OCI-LY7 (cell line): ENCODE data around the gene KDM4D. TPM values are rescaled to one million over a fixed set of nuclear protein-coding genes. Genes with fewer than 3 reads are reported as not detected.
"Not testable (repeated sequence)": the region's sequence is repeated elsewhere in the genome, so short reads cannot be mapped to it uniquely, and the experiment has no call there.

Source experiments
- BruUV-seq: library from RNA; stranded (reverse); fragments of 400-500 nt; replicated peaks from 2 replicates; lab custom pipeline; 2021; lab: Mats Ljungman, UMichigan
- CTCF ChIA-PET: fragments of 300-600 bp; sonication (Branson Sonifier 250); formaldehyde crosslinking; loops from one replicate; lab custom pipeline; 2022; ENCODE audit warnings: antibody characterized with exemption; ENCODE audit not compliant: unreplicated experiment; lab: Charles Lee
- POLR2A ChIA-PET: fragments of 300-600 bp; sonication (Branson Sonifier 250); formaldehyde crosslinking; loops from one replicate; lab custom pipeline; 2022; ENCODE audit warnings: antibody characterized with exemption; lab: Charles Lee
- DNase-seq: peaks from one replicate; pipeline ENCODE4 v3.0.0-alpha.2; 2015; ENCODE audit warnings: low spot score
- H2AFZ ChIP-seq: fragments of 200-600 bp; sonication (generic), shearing (Covaris generic); 2 replicates; pipeline ENCODE4 v1.6.1; 2014; ENCODE audit warnings: mild to moderate bottlenecking, antibody characterized with exemption, low read length, moderate library complexity
- H3K27ac ChIP-seq: fragments of 200-600 bp; sonication (generic); 2 replicates; pipeline ENCODE4 v1.5.1; 2014; ENCODE audit warnings: mixed run types, low read depth, mild to moderate bottlenecking, moderate library complexity, low read length, inconsistent platforms; ENCODE audit not compliant: poor library complexity, severe bottlenecking
- H3K36me3 ChIP-seq: fragments of 200-600 bp; sonication (generic); 2 replicates; pipeline ENCODE4 v1.6.1; 2014; ENCODE audit warnings: mild to moderate bottlenecking, antibody characterized with exemption, low read length, moderate library complexity, mixed read lengths; ENCODE audit not compliant: insufficient read depth
- H3K4me1 ChIP-seq: fragments of 200-600 bp; sonication (generic); 2 replicates; pipeline ENCODE4 v1.5.1; 2014; ENCODE audit warnings: mild to moderate bottlenecking, low read length; ENCODE audit not compliant: insufficient read depth, poor library complexity, severe bottlenecking
- H3K4me2 ChIP-seq: fragments of 200-600 bp; sonication (generic); 2 replicates; pipeline ENCODE4 v1.6.1; 2014; ENCODE audit warnings: mild to moderate bottlenecking, low read length
- H3K4me3 ChIP-seq: fragments of 200-600 bp; sonication (generic); 2 replicates; pipeline ENCODE4 v1.5.1; 2014; ENCODE audit warnings: mild to moderate bottlenecking, low read depth, low read length; ENCODE audit not compliant: poor library complexity, severe bottlenecking
- H3K79me2 ChIP-seq: fragments of 200-600 bp; sonication (generic); 2 replicates; pipeline ENCODE4 v1.6.1; 2016; ENCODE audit warnings: low read depth, mild to moderate bottlenecking, low read length, moderate library complexity, mixed read lengths; ENCODE audit not compliant: insufficient read depth
- H3K9me2 ChIP-seq: fragments of 200-600 bp; sonication (generic); 2 replicates; pipeline ENCODE4 v1.6.1; 2016; ENCODE audit warnings: mild to moderate bottlenecking, low read length, mixed read lengths; ENCODE audit not compliant: insufficient read depth
- H3K9me3 ChIP-seq: fragments of 200-600 bp; sonication (generic); 2 replicates; pipeline ENCODE4 v1.6.1; 2014; ENCODE audit warnings: mild to moderate bottlenecking, mixed run types, low read length, mixed read lengths
- H4K20me1 ChIP-seq: fragments of 200-600 bp; sonication (generic); 2 replicates; pipeline ENCODE4 v1.6.1; 2014; ENCODE audit warnings: mild to moderate bottlenecking, antibody characterized with exemption, low read length, moderate library complexity, mixed read lengths; ENCODE audit not compliant: insufficient read depth
- CTCF ChIP-seq: fragments of 200-600 bp; sonication (generic); conservative IDR thresholded peaks from 2 replicates; pipeline ENCODE4 v1.5.1; 2014; ENCODE audit warnings: mild to moderate bottlenecking, antibody characterized with exemption, low read length, moderate library complexity, mixed read lengths
- EZH2phosphoT487 ChIP-seq: fragments of 200-600 bp; sonication (generic); IDR thresholded peaks from 2 replicates; pipeline ENCODE4 v1.6.1; 2018; ENCODE audit warnings: low read depth, borderline replicate concordance, mild to moderate bottlenecking, mixed run types, antibody characterized with exemption, low read length, moderate library complexity, mixed read lengths
- intact Hi-C: fragments of 100-400 bp; cut with micrococcal nuclease; formaldehyde crosslinking; loops from one replicate; pipeline ENCODE4 v1.10.0; 2022; ENCODE audit not compliant: unreplicated experiment
- total RNA-seq, 2 experiments: library from RNA; depleted of rRNA in 1 of 2; stranded (reverse); fragments of >200 nt in 1 of 2; shearing (Covaris generic) in 1 of 2; gene quantifications; 2 replicates each; pipeline ENCODE4 v1.2.3, GENCODE V29; 2014 to 2022

KDM4D gene
- total RNA-seq, 2 experiments from 2014 or later: 1.0 to 1.6 TPM

- Histone ChIP-seq H3K79me2 (no peaks in the 10 kb centered on the region), H3K9me2 (no peaks in the 10 kb centered on the region), H4K20me1 (no peaks in the 10 kb centered on the region), H3K4me2 (no peak overlapping the region), H3K4me1 (peaks cover 12% of the 10 kb centered on the region), H3K4me3 (no peak overlapping the region), H3K9me3 (no peaks in the 10 kb centered on the region), H3K36me3 (no peaks in the 10 kb centered on the region), H2AFZ (no peak overlapping the region), H3K27ac (no peak overlapping the region)
- POLR2A ChIA-PET: interaction anchor here (0.6 to 1.1 kb wide), 2 partner anchors 324 to 600 kb away, joined by 3 to 5 read pairs; no protein-coding TSS in a partner anchor
- no TSS peak for BruUV-seq
- DNase-seq: no peak
- intact Hi-C loops: no loop called here
- TF ChIP-seq CTCF: no peak
- TF ChIP-seq EZH2phosphoT487: no peak
- CTCF ChIA-PET: no interaction called here
Observed at GRCh38 chr11:94926698-94927237, 46.7 kb upstream of the KDM4D start.

- H3K4me1 ChIP-seq: peaks cover 12% of the 10 kb centered on the region
Observed at GRCh38 chr11:94928117-94928990, 45.2 kb upstream of the KDM4D start.

GRCh38 chr11:94932072-94932471 is 41.4 kb upstream of the KDM4D start:
- H3K36me3 ChIP-seq, H3K9me3 ChIP-seq, H2AFZ ChIP-seq, POLR2A ChIA-PET, H3K27ac ChIP-seq, BruUV-seq, H3K79me2 ChIP-seq, H3K4me3 ChIP-seq, H4K20me1 ChIP-seq, intact Hi-C loops, H3K4me2 ChIP-seq, H3K9me2 ChIP-seq, DNase-seq, H3K4me1 ChIP-seq, CTCF ChIA-PET: not testable (repeated sequence)

More at GRCh38 chr11:94928117-94928990, 45.2 kb upstream of the KDM4D start:
- ChIA-PET CTCF (no interaction called here), POLR2A (interaction anchor here (0.8 kb wide), 1 partner anchor 40 kb away, joined by 3 read pairs; no protein-coding TSS in a partner anchor)
- Histone ChIP-seq H3K9me2 (no peaks in the 10 kb centered on the region), H2AFZ (no peak overlapping the region), H3K79me2 (no peaks in the 10 kb centered on the region), H4K20me1 (no peaks in the 10 kb centered on the region), H3K4me2 (no peak overlapping the region), H3K36me3 (no peaks in the 10 kb centered on the region), H3K27ac (no peak overlapping the region), H3K4me3 (no peak overlapping the region), H3K9me3 (no peaks in the 10 kb centered on the region)
- TF ChIP-seq CTCF (no peak), EZH2phosphoT487 (no peak)
- no TSS peak for BruUV-seq
- no peak for DNase-seq
- intact Hi-C loops: no loop called here
